IPS-NIHi11 (cell line): ENCODE data around the gene NDFIP1.
"Not testable (repeated sequence)": the region's sequence is repeated elsewhere in the genome, so short reads cannot be mapped to it uniquely, and the experiment has no call there.

Source experiments
- DNase-seq: peaks from one replicate; pipeline ENCODE4 v3.0.0; 2012; ENCODE audit warnings: mixed read lengths, low spot score

The NDFIP1 gene

DNA sequence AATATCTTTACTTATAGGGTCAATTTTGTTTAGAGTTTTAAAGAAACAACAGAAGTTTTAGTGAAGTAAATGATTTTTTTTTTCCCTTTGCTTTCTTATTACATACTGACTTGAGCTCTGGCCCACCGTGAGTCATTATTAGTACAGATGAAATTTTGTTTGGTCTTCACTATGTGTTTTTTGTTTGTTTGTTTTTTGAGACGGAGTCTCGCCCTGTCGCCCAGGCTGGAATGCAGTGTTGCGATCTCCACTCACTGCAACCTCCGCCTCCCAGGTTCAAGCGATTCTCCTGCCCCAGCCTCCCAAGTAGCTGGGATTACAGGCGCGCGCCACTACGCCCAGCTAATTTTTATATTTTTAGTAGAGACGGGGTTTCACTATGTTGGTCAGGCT is 45.9 kb downstream of the NDFIP1 start:
- not testable (repeated sequence) for DNase-seq

DNA sequence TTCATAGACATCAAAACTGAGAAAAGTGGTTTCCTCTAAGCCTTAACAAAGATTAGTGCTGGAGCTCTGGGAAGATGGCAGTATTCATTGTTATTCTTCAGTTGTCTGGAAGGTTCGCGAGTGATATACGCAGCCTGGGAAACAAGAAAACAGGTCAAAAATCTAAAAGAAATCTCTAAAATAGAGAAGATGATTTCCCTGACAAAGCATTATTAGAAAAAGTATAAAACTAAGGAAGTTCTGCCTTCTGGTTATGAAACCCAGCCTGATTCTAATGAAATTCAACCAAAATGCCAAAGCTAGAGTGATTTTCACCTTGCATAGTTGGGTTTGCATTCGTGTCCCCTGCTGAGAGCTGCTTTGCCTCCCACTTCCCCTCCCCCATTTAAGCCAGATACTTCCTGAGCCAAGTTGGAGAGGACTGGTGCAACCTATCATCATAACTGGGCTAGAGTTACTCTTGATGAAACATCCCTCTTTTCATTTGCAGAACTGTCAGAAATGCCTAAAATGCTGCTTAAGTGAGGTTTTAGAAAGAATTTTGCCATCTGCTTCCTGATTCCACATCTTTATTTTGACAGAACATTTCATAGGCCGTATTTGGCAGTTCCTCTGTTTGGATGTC is 48.4 kb downstream of the NDFIP1 start:
- peak; percentile 56 for DNase-seq

DNA sequence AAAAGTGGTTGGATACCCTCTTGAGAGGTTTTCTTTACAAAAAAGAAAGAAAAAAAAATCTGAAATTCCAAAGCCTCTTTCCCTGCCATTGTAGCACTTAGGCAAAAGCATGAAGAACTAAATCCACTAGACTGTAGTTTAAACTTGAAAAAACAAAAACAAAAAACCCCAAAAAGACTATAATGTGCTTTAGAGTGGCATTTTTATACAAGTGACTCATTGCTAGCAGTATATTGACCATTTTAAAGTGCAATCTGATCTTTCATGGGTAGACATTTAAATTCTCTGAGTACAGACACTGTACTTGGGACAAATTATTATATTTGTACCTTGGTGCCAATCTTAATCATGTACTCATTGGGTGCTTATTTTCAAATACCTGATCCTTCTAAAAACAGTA is 50.8 kb downstream of the NDFIP1 start:
- DNase-seq: no peak

DNA sequence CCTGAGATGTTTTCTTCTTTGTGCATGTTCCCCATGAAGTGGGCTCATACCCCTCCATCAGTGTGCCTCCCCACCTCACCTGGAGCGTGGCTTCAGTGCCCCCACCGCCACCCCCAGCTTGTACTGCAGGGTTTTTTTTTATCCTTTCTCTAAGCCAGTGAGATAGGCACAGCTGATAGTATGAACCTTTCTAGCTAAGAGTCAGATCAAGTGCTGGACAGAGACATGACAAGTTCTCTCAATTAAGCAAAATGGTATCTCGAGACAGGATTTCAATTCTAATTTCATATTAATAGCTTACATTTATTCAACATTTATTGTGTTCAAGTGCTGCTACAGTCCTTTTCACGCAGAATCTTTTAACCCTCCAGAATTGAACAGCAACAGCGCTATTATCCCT is 55.7 kb downstream of the NDFIP1 start:
- DNase-seq: no peak

DNA sequence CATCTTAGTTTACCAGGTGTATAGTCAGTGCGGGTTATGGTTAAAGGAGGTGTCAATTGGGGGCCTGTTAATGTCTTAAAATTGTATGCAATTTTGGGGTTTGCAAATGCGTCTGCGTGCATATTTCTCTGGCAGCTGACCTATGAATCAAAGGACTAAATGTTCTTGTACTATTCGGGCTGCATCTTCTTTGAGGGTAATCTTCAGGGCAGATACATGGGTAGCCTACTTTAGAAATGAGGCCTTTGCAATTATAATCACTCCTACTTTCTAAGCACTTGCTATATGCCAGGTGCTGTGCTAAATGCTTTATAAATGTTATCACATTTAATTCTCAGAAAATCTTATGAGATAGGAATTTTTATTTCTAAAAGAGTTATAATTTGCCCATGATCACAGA is 58.2 kb downstream of the NDFIP1 start:
- no peak for DNase-seq

DNA sequence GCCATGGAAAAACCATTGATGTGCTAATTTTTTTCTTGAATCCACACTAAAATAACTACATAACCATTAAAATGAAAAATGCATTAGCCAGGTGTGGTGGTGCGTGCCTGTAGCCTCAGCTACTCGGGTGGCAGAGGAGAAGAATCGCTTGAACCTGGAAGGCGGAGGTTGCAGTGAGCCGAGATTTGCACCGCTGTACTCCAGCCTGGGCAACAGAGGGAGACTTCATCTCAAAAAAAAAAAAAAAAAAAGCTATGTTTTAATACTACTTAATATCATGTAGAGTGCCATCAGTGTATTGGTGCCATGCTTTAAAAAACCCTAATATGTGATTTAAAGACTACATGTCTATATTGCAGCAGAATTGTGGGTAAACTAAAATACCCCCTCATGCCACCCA is 58.9 kb downstream of the NDFIP1 start:
- DNase-seq: no peak

DNA sequence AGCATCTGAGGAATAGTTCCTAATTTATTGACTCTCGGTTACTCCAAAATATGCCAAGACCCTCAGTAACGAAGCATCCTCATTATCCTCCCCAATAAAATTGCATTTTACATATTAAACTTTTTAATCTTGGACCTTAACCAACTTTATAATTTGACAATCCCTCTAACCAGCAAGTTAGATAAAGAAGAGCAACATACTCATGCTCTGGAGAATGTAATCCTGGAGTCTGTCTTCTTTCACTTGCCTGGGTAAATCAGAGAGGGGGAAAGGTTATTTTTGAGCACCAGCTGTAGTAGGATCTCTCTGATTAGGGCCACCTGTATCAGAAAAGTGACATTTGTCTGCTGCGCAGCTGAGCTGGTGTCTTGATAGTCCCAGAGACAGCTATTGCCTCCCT is 59.8 kb downstream of the NDFIP1 start:
- no peak for DNase-seq

DNA sequence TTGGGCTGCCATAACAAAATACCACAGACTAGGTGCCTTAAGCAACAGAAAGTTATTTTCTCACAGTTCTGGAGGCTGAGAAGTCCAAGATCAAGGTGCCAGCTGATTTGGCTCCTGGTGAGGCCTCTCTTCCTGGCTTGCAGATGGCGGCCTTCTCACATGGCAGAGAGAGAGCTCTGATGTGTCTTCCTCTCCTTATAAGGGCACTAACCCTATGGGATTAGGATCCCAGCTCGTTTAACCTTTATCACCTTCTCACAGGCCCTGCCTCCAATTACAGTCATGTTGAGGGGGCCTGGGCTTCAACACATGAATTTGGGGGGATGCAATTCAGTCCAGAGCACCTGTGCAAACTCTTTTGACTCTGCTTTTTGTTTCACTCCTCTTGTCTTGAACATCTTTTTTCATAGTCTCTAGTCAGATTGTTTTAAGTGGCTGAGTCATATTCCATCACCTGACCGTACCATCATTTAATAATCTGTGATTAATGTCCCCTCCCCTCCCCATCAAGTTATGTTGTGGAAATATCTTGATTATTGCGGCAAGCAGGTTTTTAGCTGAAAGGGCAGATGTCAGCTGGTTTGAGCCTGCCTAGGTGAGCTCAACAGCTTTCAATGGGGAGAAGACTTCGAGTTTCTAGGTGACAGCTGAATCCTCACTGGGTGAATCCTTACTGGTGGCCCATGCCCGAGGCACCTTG is 61.8 kb downstream of the NDFIP1 start:
- no peak for DNase-seq

DNA sequence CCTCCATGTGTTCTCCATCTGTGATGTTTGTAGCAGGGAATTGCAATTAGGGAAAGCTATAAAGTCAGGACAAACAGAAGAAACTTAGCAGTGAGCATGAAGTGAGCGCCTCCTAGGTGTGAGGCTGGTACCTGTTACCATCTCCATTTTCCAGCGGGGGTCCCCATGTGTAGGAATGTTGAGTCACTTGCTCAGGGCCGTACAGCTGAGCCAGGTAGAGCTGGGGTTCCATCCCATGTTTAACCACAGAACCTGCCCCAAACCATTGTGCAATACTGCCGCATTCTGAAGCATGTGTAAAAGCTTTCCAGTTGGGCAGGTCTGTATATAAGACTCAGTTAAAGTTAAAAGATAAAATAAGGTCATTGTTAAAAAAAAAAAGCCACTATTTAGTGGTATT is 62.7 kb downstream of the NDFIP1 start:
- no peak for DNase-seq

DNA sequence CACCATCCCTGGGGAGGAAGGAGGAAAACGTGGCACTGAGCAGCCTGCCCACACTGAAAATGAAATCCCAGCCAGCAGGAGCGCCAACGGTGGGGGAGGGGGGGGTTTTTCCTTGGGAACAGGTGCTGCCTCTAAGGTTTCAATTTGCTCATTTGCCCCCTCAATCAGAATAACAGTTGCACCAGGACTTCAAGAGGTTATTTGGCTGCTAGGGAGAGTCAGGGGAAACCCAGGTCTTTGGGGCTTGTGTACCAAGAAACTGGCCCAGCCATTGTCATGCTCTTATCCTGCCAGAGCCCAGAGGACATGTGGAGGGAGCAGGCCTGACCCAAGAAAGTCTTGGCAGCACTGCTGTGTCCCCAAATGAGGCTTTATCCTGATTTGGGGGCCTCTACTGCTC is 66.5 kb downstream of the NDFIP1 start:
- peak; percentile 54 for DNase-seq

DNA sequence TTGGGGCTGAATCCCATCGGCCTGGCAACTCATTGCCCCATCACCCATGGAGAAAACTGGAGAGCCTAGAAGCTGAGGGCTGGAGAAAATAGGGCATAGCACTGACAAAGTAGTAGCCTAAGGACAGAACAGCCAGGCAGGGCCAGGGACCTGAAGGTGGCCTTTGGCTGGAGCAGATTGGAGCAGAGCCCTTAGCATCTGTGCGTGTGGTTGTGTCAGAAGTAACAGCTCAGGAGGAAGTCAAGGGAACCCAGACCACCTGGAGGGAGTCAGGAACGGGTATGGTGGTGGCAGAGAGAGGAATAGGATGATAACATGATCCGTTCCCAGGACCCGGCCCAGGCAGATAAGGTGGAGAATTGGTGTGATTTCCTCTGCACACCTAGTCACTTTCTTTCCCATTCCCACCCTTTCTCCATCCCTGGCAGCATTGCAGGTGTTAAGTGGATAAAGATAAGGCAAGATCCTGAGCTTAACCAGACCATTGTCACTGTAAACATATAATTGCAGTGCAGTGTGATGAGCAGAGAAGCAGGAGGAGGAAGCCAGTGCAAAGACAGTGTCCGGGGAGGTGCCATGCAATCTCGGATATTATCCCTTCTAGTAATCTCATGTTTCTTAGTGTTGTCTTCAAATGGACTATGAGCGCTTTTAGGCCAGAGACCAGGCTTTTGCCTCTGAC is 67.0 kb downstream of the NDFIP1 start:
- DNase-seq: no peak

DNA sequence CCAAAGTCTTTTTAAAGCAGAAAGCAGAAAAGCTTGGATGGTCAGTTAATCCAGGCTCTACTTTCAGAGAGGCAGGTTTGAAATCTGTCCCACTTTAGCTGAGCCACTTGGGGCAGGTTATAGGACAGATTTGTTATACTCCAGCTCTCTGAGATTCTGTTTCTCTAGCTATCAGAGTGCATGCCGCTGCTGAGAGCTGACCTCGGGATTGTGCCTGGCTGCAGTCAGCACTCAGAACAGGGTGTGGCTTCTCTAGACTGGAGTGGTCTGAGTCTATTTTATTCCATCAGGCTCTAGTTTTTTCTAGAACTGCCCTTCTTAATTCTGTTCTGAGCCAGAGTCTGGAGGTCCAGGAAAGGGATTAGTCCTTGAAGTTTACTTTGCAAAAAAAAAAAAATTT is 67.7 kb downstream of the NDFIP1 start:
- DNase-seq: no peak

DNA sequence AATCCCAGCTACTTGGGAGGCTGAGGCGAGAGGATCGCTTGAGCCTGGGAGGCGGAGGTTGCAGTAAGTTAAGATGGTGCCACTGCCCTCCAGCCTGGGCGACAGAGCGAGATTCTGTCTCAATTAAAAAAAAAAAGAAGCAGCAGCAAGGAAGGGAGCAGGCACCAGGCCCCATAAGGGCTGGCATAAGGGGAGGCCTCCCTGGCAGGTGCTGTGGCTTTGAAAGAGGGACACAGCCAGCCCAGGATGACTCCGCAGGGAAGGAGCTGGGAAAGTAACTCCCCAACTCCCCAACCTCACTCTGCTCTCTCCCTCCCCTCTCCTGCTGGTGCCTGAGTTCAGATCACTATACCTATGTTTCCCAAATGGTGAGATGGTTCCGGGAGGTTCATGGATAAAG is 70.1 kb downstream of the NDFIP1 start:
- DNase-seq: no peak

DNA sequence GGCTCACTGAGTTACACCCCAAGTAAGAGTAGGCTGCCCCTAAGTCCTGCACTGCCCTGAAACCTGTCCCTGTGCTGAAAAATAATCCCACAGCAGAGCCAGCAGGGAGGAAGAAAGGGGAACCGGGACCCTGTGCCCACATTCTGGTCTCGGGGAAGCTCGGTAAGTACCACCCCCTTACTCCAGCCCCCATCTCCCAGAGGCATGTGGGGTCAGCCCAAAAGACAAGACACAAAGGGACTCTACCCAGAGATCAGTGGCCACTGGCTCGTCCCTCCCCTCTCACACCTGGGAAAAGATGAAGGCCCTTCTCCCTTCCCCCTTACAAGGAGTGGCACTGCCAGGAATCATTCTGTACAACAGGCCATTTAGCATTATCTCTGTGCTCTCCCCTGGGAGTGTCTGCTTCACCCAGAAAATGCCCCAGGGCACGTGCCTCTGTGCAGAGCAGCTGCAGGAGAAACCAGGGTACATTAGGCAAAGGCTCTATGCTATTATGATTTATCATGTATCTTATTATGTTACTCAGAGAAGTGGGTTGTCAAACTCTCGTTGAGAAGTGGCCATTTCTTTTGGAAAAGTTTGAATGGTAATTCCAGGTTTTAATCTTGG is 71.3 kb downstream of the NDFIP1 start:
- no peak for DNase-seq

DNA sequence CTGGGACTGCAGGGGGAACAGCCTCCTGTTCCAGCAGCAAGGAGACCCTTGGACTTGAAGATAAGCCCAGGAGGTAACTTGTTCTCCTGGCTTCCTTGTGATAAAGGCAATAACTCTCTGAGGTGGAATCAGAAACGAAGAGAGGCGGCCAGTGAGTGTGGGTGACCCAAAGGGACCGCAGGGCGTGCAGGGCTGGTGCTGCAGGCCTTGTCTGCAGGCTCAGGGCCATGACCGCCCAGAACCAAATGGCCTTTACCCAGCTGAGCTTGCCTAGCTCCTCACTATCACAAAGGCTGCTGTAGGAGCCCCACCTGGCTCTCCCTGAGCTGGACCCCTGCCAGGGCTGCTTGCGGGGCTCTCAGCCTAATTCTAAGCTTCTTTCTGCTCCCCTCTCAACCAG is 72.5 kb downstream of the NDFIP1 start:
- no peak for DNase-seq

DNA sequence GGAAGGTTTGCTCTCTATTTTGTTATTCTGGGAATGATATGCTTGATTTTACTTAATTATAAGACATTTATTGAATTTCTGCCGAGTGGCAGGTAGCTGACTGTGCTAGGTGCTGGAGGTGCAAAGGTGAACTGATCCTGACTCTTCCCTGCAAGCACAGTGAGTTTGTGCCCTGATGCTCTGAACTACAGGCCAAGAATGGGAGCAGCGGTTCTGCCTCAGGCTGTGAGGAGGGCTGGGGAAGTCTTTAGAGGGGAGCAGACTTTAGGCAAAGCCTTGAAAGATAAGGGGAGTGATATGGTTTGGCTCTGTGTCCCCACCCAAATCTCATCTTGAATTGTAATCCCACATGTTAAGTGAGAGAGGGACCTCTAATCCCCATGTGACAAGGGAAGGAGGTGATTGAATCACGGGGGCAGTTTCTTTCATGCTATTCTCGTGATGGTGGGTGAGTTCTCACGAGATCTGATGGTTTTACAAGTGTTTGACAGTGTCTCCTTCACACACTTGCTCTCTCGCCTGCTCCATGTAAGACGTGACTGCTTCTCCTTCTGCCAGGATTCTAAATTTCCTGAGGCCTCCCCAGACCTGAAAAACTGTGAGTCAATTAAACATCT is 73.1 kb downstream of the NDFIP1 start:
- DNase-seq: no peak

DNA sequence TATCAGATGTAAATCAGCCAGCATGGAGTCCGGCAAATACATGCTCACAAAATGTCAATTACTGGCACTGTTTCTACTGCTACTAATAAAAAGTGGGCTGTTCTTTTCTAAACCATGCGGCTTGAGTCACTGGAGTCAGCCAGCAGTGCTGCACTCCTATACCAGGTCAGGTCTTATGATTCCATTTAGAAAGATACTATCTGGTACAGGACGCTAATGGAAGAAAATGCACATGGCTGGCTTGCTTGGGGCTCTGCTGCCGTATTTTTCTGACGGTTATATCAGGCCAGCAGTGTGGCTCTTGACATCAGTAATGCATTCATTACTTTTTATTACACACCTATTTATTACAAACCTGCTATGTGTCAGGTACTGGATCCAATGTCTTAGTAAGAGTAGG is 74.3 kb downstream of the NDFIP1 start:
- no peak for DNase-seq

DNA sequence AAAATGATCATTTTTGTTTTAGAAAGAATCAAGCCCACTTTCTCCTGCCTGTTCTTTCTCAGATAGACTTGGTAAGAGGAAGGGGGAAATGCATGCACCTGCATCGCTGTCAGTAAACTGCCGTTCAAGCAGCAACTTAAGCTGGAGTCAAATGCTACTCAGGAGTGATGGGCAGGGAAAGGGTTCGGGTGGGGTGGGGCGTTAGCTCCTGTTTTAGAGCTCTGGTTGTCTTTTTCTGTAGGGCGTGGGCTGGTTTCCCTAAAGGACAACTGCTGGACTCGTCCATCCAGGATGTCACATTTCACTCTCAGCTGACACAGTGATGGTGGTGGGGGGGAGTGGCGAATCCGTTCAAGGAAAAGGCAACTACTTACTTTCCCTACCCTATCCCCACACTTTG is 75.0 kb downstream of the NDFIP1 start:
- no peak for DNase-seq

DNA sequence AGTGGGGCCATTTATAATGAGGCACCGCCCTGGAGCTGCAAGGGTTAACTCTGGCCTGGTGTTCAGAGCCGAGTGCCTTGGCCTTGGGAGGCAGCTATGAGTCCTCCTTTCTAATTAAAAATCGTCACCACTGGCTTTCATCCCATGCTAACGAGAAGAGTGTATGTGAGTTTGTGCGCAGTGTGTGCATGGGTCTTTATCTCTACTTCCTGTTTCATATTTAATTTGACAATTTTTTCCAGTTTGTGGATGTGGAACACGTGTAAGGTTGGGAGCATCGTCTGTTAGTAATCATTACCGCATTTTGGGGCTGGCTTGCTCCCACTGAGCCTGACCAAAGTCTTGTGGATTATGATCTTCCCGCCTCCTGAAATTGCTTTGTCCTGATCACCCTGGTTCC is 76.4 kb downstream of the NDFIP1 start:
- no peak for DNase-seq

DNA sequence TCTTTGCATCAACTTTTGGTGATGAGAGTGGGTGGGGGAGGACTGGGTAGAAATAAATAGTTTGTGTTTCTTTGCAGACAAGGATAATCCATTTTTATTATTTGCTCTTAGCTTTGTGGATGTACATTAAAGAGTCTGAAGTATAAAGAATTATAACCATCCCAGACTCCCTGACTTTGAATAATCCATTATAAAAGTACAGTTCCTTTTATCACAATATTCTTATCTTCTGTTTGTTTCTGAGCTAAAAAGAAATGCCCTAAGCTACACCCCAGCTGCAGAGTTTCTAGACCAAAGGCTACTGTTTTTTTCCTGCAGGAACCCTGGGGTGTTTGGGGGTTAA is 77.9 kb downstream of the NDFIP1 start:
- no peak for DNase-seq

DNA sequence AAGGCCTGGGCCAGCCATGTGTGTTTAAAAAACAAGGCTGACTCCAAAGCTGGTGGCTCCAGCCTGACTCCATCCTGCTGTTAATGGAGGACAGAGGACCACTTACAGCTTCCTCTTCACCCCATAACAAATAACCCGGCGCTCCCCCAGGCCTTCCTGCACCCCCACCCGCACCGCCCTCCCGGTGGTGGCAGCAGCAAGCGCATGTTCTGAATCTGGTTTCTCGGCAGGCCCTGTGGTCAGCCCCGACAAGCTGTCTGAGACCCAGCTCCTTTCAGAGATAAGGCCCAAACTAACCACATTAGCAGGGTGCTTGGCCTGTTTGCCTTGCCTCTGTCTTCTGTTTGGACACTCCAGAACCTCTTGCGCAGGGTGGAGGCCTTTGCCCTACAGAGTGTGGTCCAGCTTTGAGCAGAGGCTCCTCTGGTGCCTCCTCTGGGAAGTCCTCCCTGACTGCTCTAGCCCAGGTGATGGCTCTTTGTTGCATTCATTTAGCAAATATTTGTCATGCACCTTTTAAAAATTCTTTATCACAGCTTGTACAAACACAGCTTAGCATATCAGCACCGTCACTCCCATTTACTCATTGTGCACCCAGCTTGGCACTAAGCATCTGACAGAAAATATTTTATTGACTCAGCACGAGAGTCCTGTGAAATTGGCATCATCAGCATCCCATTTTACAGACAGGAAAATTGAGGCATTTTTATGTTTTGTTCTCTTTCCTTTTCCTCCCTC is 78.4 kb downstream of the NDFIP1 start:
- DNase-seq: peak; percentile 29

DNA sequence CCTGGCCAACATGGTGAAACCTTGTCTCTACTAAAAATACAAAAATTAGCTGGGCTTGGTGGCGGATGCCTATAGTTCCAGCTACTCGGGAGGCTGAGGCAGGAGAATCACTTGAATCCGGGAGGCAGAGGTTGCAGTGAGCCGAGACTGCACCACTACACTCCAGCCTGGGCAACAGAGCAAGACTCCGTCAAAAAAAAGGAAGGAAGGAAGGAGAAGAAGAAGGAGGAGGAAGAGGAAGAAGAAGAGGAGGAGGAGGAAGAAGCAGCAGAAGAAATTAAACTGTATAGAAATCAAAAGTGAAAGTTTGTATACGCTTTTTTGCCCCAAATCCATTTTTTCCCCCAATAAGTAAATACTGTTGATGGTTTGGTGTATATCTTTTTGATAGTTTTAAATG is 80.1 kb downstream of the NDFIP1 start:
- DNase-seq: not testable (repeated sequence)
